Measurements from ENCODE around the gene RAB12.

RAB12 gene

GRCh38 chr18:8603663-8604520, 5.3 kb upstream of the RAB12 start:
- ChIA-PET POLR2A (interaction anchor here (0.5 kb wide), 1 partner anchor 13 kb away, joined by 4 read pairs; no protein-coding TSS in a partner anchor), CTCF (interaction anchor here (0.7 kb wide), 1 partner anchor 449 kb away, joined by 3 read pairs; no protein-coding TSS in a partner anchor)
- no peak overlapping the region for H3K27ac ChIP-seq (ENCODE audit: extremely low read depth, low read depth, low read length)
- no peaks in the 10 kb centered on the region for H3K9me3 ChIP-seq (ENCODE audit: control insufficient read depth, insufficient read depth, low read depth, low read length)
- no peak overlapping the region for H3K4me3 ChIP-seq (ENCODE audit: low read depth, low read length)
- H3K4me1 ChIP-seq (ENCODE audit: control insufficient read depth, insufficient read depth, low read length): no peaks in the 10 kb centered on the region
- no peak for TF ChIP-seq ZNF473 (tag by site-specific recombination; IDR thresholded peaks at IDR 0.05)
- no peaks in the 10 kb centered on the region for H3K36me3 ChIP-seq (ENCODE audit: control insufficient read depth in 2 of 2, insufficient read depth in 1 of 2, low read length in 2 of 2)

- CTCF ChIA-PET: interaction anchor here (0.6 to 1.1 kb wide), 2 partner anchors 18 to 167 kb away, joined by 3 to 4 read pairs; no protein-coding TSS in a partner anchor
- POLR2A ChIA-PET: no interaction called here
- no peak for TF ChIP-seq ZNF692 (tag by site-specific recombination; IDR thresholded peaks at IDR 0.05)
- peak; percentile 50 for TF ChIP-seq EGR2 (tag by site-specific recombination; IDR thresholded peaks at IDR 0.05; ENCODE audit: low read depth)
- peak; percentile 69 for TF ChIP-seq ZFHX2 (tag by site-specific recombination; conservative IDR thresholded peaks at IDR 0.05)
- Histone ChIP-seq H3K4me1 (ENCODE audit: control insufficient read depth, insufficient read depth, low read length) (no peaks in the 10 kb centered on the region; the same call in none of the 2 replicates), H3K27ac (ENCODE audit: extremely low read depth, low read depth, low read length) (no peak overlapping the region), H3K4me3 (ENCODE audit: low read depth, low read length) (no peak overlapping the region), H3K9me3 (ENCODE audit: control insufficient read depth, insufficient read depth, low read depth, low read length) (no peaks in the 10 kb centered on the region), H3K36me3 (ENCODE audit: control insufficient read depth in 2 of 2, insufficient read depth in 1 of 2, low read length in 2 of 2) (no peaks in the 10 kb centered on the region)
Observed at GRCh38 chr18:8605974-8606373, 3.3 kb upstream of the RAB12 start.

GRCh38 chr18:8607776-8608742, 1.2 kb upstream of the RAB12 start:
- Histone ChIP-seq H3K9me3 (ENCODE audit: control insufficient read depth, insufficient read depth, low read depth, low read length) (no peaks in the 10 kb centered on the region), H3K4me1 (ENCODE audit: control insufficient read depth, insufficient read depth, low read length) (peaks cover 8% of the 10 kb centered on the region), H3K36me3 (ENCODE audit: control insufficient read depth in 2 of 2, insufficient read depth in 1 of 2, low read length in 2 of 2) (peaks cover 0 to 10% of the 10 kb centered on the region in 2 experiments; a peak in 1 of 3 replicates), H3K4me3 (ENCODE audit: low read depth, low read length) (no peak overlapping the region), H3K27ac (ENCODE audit: extremely low read depth, low read depth, low read length) (no peak overlapping the region)
- ChIA-PET POLR2A (no interaction called here), CTCF (interaction anchor here (0.9 to 1.5 kb wide), 3 partner anchors 20 to 380 kb away, joined by 4 to 6 read pairs (median 5); no protein-coding TSS in a partner anchor)
- TF ChIP-seq ZFP3 (tag by site-specific recombination; IDR thresholded peaks at IDR 0.05; ENCODE audit: low read depth) (no peak), BCL6B (tag by site-specific recombination; IDR thresholded peaks at IDR 0.05) (0 out of 2 replicates have a peak, but pooled peaks have one; percentile 9), ZNF24 (tag by site-specific recombination; IDR thresholded peaks at IDR 0.05) (no peak), ZNF324 (tag by site-specific recombination; IDR thresholded peaks at IDR 0.05) (no peak), YY2 (tag by site-specific recombination; IDR thresholded peaks at IDR 0.05) (no peak), GLIS1 (tag by site-specific recombination; IDR thresholded peaks at IDR 0.05) (no peak), ZNF266 (tag by site-specific recombination; IDR thresholded peaks at IDR 0.05; ENCODE audit: low read depth) (no peak), ZNF433 (tag by site-specific recombination; IDR thresholded peaks at IDR 0.05; ENCODE audit: low read depth) (no peak)
